NCI-H226 (cell line): ENCODE data around the gene SLC27A2.
A peak's percentile ranks its signal among the peaks of the same experiment; 100 is the strongest.

ENCODE experiments used
- DNase-seq: peaks from one replicate; pipeline ENCODE4 v3.0.0-alpha.2; 2015

The SLC27A2 gene

GRCh38 chr15:50244959-50245624 is 63.1 kb downstream of the SLC27A2 start:
- no peak for DNase-seq

- DNase-seq, result no peak
These were observed 64.6 kb downstream of the SLC27A2 start for GRCh38 chr15:50246631-50247030.

GRCh38 chr15:50247819-50248655 is 66.0 kb downstream of the SLC27A2 start:
- no peak for DNase-seq

- no peak for DNase-seq
These were observed 67.1 kb downstream of the SLC27A2 start for GRCh38 chr15:50248994-50249582.

- no peak for DNase-seq
These were observed 67.7 kb downstream of the SLC27A2 start for GRCh38 chr15:50249704-50250103.

GRCh38 chr15:50250760-50251394 is 68.9 kb downstream of the SLC27A2 start:
- DNase-seq, result no peak

- no peak for DNase-seq
These were observed 69.7 kb downstream of the SLC27A2 start for GRCh38 chr15:50251638-50252182.

GRCh38 chr15:50252556-50252955 is 70.6 kb downstream of the SLC27A2 start:
- no peak for DNase-seq

GRCh38 chr15:50256188-50257041 is 74.4 kb downstream of the SLC27A2 start:
- DNase-seq, result peak; percentile 91

- DNase-seq, result peak; percentile 77
These were observed 75.3 kb downstream of the SLC27A2 start for GRCh38 chr15:50257332-50257731.

- DNase-seq, result peak; percentile 44
These were observed 75.9 kb downstream of the SLC27A2 start for GRCh38 chr15:50257924-50258323.

GRCh38 chr15:50259276-50259675 is 77.3 kb downstream of the SLC27A2 start:
- DNase-seq, result no peak

GRCh38 chr15:50260969-50261496 is 79.0 kb downstream of the SLC27A2 start:
- DNase-seq, result peak; percentile 35

GRCh38 chr15:50261981-50262380 is 80.0 kb downstream of the SLC27A2 start:
- no peak for DNase-seq

- DNase-seq, result no peak
These were observed 80.5 kb downstream of the SLC27A2 start for GRCh38 chr15:50262533-50262932.

- no peak for DNase-seq
These were observed 83.6 kb downstream of the SLC27A2 start, which contains the start of gene HDC for GRCh38 chr15:50265620-50266019. Gene HDC (minus strand): TSS chr15:50265726. CDS start chr15:50265623, 103 bp downstream.

GRCh38 chr15:50267577-50267976 is 85.6 kb downstream of the SLC27A2 start:
- no peak for DNase-seq

- DNase-seq, result no peak
These were observed 93.1 kb downstream of the SLC27A2 start for GRCh38 chr15:50275091-50275490.

GRCh38 chr15:50275908-50276307 is 93.9 kb downstream of the SLC27A2 start:
- no peak for DNase-seq

- no peak for DNase-seq
These were observed 95.4 kb downstream of the SLC27A2 start for GRCh38 chr15:50277370-50277769.

GRCh38 chr15:50278496-50278895 is 96.5 kb downstream of the SLC27A2 start:
- DNase-seq, result no peak

GRCh38 chr15:50280271-50280670 is 98.3 kb downstream of the SLC27A2 start:
- DNase-seq, result no peak
